BLaER1 treated with 17β-estradiol and CSF1 and Interleukin-3, amounts not matched to agents 10 nM and 100 nM (cell line): ENCODE measurements around the gene MAPK14.

ENCODE experiments used
- H3K27ac ChIP-seq, 11 experiments: shearing (Covaris generic); formaldehyde crosslinking; 2 replicates each; pipeline ENCODE4 v1.8.1; 2022
- H3K27me3 ChIP-seq, 11 experiments: shearing (Covaris generic); formaldehyde crosslinking; 2 replicates each; pipeline ENCODE4 v1.8.1; 2022
- H3K36me3 ChIP-seq, 11 experiments: shearing (Covaris generic); formaldehyde crosslinking; 2 replicates each; pipeline ENCODE4 v1.8.1; 2022
- H3K4me1 ChIP-seq, 10 experiments: shearing (Covaris generic); formaldehyde crosslinking; 2 replicates each; pipeline ENCODE4 v1.8.1; 2022
- H3K4me2 ChIP-seq, 11 experiments: shearing (Covaris generic); formaldehyde crosslinking; 2 replicates each; pipeline ENCODE4 v1.8.1; 2022
- H3K4me3 ChIP-seq, 10 experiments: shearing (Covaris generic); formaldehyde crosslinking; 2 replicates each; pipeline ENCODE4 v1.8.1; 2022
- H3K9ac ChIP-seq, 11 experiments: shearing (Covaris generic); formaldehyde crosslinking; 2 replicates each; pipeline ENCODE4 v1.8.1; 2022
- H3K9me3 ChIP-seq, 11 experiments: shearing (Covaris generic); formaldehyde crosslinking; replicated peaks in 1 of 11; 2 replicates each; pipeline ENCODE4 v1.8.1; 2022
- H4K20me1 ChIP-seq, 11 experiments: shearing (Covaris generic); formaldehyde crosslinking; 2 replicates each; pipeline ENCODE4 v1.8.1; 2022
- Cebpa-rat ChIP-seq, 11 experiments: shearing (Covaris generic); IDR thresholded peaks; 2 replicates each; pipeline ENCODE4 v1.8.1; 2022

The MAPK14 gene

DNA sequence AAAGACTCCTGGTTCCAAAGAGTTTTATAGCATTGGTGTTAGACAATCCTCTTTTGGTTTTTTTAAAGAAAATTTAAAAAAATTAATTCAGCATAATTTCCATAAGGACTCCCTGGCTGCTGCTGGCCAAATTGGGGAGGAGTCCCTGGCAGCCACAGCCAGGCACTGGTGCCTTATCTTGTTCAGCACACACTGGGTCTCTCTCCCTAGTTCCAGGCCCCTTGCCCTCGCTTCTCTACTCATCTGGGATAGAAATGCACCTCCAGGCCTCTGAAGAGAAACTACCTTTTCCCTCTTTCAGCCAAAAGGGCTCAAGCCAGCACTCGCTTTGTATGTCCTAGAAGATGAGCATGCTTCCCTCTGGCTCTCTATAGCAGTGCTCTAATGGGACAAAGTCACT, 89.3 kb downstream of the MAPK14 start:
- Histone ChIP-seq H3K36me3 (peaks cover 0 to 30% (median 12%) of the 10 kb centered on the region in 11 experiments; a peak in 14 of 22 replicates), H3K9me3 (no peaks in the 10 kb centered on the region), H4K20me1 (peaks cover 0 to 9% (median 0%) of the 10 kb centered on the region in 11 experiments; a peak in 2 of 22 replicates), H3K27ac (0 out of 22 replicates have a peak overlapping the region, but pooled peaks of 4 of the 11 experiments have one; percentile 4 to 16 (median 8)), H3K4me1 (peaks cover 78 to 100% (median 89%) of the 10 kb centered on the region in 10 experiments), H3K4me3 (no peak overlapping the region), H3K27me3 (no peaks in the 10 kb centered on the region), H3K4me2 (peak overlapping the region in 7 of 11 experiments; percentile 0 to 95 (median 9); a peak in 9 of 22 replicates), H3K9ac (no peak overlapping the region; a peak in 1 of 22 replicates)
- TF ChIP-seq Cebpa-rat (IDR thresholded peaks at IDR 0.05), result no peak

DNA sequence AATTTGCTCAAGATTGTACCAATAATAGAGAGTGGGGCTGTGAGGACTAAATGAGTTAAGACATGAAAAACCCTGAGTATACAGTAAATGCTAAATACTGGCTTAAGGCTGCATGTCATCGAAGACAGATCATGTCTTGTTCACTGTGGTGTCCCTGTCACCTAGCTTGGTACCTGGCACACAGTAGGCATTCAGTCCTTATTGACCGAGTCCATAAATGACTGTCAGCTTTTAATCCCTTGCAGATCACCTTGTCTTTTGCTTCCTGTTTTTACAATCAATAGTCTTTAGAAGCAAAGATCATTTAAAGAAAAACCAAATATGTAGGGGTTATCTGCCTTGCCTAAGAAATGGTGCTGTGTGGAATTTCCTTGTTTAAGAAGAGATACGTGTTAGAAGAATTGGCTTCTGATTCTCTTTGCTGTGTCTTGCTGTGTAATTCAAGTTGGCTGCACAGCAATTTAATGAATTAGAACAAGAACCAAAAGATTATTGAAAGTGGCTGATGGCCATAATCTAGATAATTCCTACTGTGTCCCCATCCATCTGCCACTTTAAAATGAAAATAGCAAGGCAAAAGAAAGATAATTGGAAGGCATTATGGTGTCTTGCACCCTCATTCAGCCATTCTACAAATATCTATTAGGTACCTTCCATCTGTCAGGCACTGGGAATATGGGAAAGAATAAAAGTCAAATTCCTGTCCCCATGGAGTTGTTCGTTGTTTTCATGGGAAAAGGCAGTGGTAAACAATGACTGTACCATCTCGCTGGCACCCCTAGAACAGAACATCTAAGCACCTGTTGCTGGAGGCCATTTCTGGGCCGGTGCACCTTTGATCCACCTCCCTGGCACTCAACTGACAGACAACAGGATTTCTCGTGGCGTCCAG, 90.3 kb downstream of the MAPK14 start:
- no peaks in the 10 kb centered on the region for H3K27me3 ChIP-seq
- 0 out of 22 replicates have a peak overlapping the region, but pooled peaks of 1 of the 11 experiments have one; percentile 6 for H3K9ac ChIP-seq
- TF ChIP-seq Cebpa-rat (IDR thresholded peaks at IDR 0.05), result no peak
- H3K4me3 ChIP-seq, result no peak overlapping the region
- H3K4me2 ChIP-seq, result peak overlapping the region; percentile 52 to 98 (median 94)
- H4K20me1 ChIP-seq, result peaks cover 0 to 9% (median 0%) of the 10 kb centered on the region in 11 experiments; a peak in 2 of 22 replicates
- peaks cover 87 to 100% (median 99%) of the 10 kb centered on the region in 10 experiments for H3K4me1 ChIP-seq
- peaks cover 0 to 23% (median 5%) of the 10 kb centered on the region in 11 experiments; a peak in 10 of 22 replicates for H3K36me3 ChIP-seq
- peak overlapping the region in 10 of 11 experiments; percentile 14 to 88 (median 84); a peak in 13 of 22 replicates for H3K27ac ChIP-seq
- no peaks in the 10 kb centered on the region for H3K9me3 ChIP-seq

DNA sequence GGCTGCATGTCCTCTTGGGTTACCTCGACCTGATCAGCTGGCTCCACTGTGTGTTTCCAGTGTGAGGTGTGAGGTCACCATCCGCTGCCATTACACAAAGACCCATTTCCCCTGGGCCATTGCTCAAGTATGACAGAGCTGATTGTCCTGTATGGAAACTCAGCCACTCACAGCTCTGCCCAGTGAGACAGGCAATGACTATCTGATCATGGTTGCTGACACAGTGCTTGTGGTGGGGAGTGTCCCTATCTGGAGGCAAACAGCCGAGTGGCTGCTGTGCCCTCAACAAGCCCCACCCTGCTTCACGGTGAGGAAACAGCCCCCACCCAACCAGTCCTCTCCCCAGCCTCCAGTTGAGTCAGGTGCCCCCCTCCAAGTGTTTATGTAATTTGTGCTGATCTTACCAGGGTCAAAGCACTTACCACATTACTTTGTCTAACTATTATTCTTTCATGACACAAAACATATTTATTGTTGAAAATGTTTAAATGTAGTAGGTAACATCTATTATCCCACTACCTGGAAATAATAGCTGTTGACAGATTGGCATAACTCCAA, 91.0 kb downstream of the MAPK14 start:
- no peaks in the 10 kb centered on the region for H3K9me3 ChIP-seq
- no peak overlapping the region for H3K4me3 ChIP-seq
- no peaks in the 10 kb centered on the region for H3K27me3 ChIP-seq
- peak overlapping the region in 10 of 11 experiments; percentile 14 to 88 (median 84); a peak in 17 of 22 replicates for H3K27ac ChIP-seq
- H3K4me1 ChIP-seq, result peaks cover 89 to 100% (median 99%) of the 10 kb centered on the region in 10 experiments
- peak overlapping the region in 1 of 11 experiments; percentile 6; a peak in 1 of 22 replicates for H3K9ac ChIP-seq
- H4K20me1 ChIP-seq, result peaks cover 0 to 9% (median 0%) of the 10 kb centered on the region in 11 experiments; a peak in 2 of 22 replicates
- TF ChIP-seq Cebpa-rat (IDR thresholded peaks at IDR 0.05), result peak in 2 of 11 experiments; percentile 24 to 51; a peak in 1 of 22 replicates
- peaks cover 0 to 19% (median 5%) of the 10 kb centered on the region in 11 experiments; a peak in 9 of 22 replicates for H3K36me3 ChIP-seq
- H3K4me2 ChIP-seq, result peak overlapping the region; percentile 52 to 98 (median 94)

DNA sequence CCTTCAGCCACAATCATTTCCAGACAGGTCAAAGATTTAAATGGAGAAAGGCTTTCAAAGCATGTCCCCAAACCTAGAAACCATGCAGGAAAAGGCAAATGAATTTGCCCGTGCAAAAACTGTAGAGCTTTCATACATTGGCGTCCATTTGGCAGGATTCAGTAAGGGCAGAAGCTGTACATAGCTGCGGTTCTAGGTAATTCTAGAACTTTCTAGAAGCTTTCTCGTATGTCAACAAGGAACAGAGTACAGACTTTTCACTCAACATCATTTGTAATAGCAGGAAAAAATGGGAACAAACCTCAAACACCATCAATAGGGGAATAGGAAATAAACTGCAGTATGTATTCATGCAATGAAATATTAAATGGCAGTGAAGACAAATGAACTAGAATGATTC, 91.6 kb downstream of the MAPK14 start:
- H4K20me1 ChIP-seq, result peaks cover 0 to 9% (median 0%) of the 10 kb centered on the region in 11 experiments; a peak in 1 of 22 replicates
- peaks cover 87 to 98% (median 97%) of the 10 kb centered on the region in 10 experiments for H3K4me1 ChIP-seq
- no peaks in the 10 kb centered on the region for H3K27me3 ChIP-seq
- H3K9me3 ChIP-seq, result no peaks in the 10 kb centered on the region
- H3K9ac ChIP-seq, result peak overlapping the region in 1 of 11 experiments; percentile 79; a peak in 2 of 22 replicates
- TF ChIP-seq Cebpa-rat (IDR thresholded peaks at IDR 0.05), result no peak
- peak overlapping the region in 10 of 11 experiments; percentile 75 to 88 (median 86); a peak in 17 of 22 replicates for H3K27ac ChIP-seq
- H3K36me3 ChIP-seq, result peaks cover 0 to 19% (median 5%) of the 10 kb centered on the region in 11 experiments; a peak in 9 of 22 replicates
- H3K4me2 ChIP-seq, result peak overlapping the region; percentile 87 to 98 (median 94); a peak in 20 of 22 replicates
- H3K4me3 ChIP-seq, result no peak overlapping the region

GRCh38 chr6:36120018-36120417, 92.4 kb downstream of the MAPK14 start:
- H3K36me3 ChIP-seq, result peaks cover 0 to 19% (median 5%) of the 10 kb centered on the region in 11 experiments; a peak in 9 of 22 replicates
- H3K9me3 ChIP-seq, result no peaks in the 10 kb centered on the region
- H3K4me2 ChIP-seq, result peak overlapping the region; percentile 87 to 98 (median 94)
- peak overlapping the region in 9 of 11 experiments; percentile 59 to 79 (median 77); a peak in 16 of 22 replicates for H3K9ac ChIP-seq
- H3K27me3 ChIP-seq, result no peaks in the 10 kb centered on the region
- H3K4me3 ChIP-seq, result peak overlapping the region in 8 of 10 experiments; percentile 18 to 56 (median 42); a peak in 9 of 20 replicates
- H3K27ac ChIP-seq, result peak overlapping the region in 10 of 11 experiments; percentile 75 to 88 (median 86); a peak in 21 of 22 replicates
- H3K4me1 ChIP-seq, result peaks cover 89 to 98% (median 97%) of the 10 kb centered on the region in 10 experiments
- peaks cover 0 to 5% (median 0%) of the 10 kb centered on the region in 11 experiments; a peak in 1 of 22 replicates for H4K20me1 ChIP-seq
- no peak for TF ChIP-seq Cebpa-rat (IDR thresholded peaks at IDR 0.05)

- Histone ChIP-seq H3K9me3 (no peaks in the 10 kb centered on the region), H3K4me3 (peak overlapping the region in 9 of 10 experiments; percentile 12 to 56 (median 42); a peak in 14 of 20 replicates), H3K27ac (peak overlapping the region in 10 of 11 experiments; percentile 75 to 88 (median 86); a peak in 21 of 22 replicates), H3K4me1 (peaks cover 87 to 98% (median 96%) of the 10 kb centered on the region in 10 experiments), H3K4me2 (peak overlapping the region; percentile 87 to 98 (median 94)), H3K9ac (peak overlapping the region; percentile 46 to 79 (median 76); a peak in 20 of 22 replicates), H4K20me1 (0 out of 22 replicates have a peak, but pooled peaks cover 0 to 3% (median 0%) of the 10 kb centered on the region in 11 experiments), H3K27me3 (no peaks in the 10 kb centered on the region), H3K36me3 (peaks cover 0 to 17% (median 3%) of the 10 kb centered on the region in 11 experiments; a peak in 9 of 22 replicates)
- TF ChIP-seq Cebpa-rat (IDR thresholded peaks at IDR 0.05), result peak in 2 of 11 experiments; percentile 44 to 75; a peak in 3 of 22 replicates
These were observed 92.9 kb downstream of the MAPK14 start for GRCh38 chr6:36120539-36120938.

- Histone ChIP-seq H3K9me3 (no peaks in the 10 kb centered on the region), H3K27ac (peak overlapping the region in 10 of 11 experiments; percentile 75 to 88 (median 86); a peak in 21 of 22 replicates), H3K4me3 (peak overlapping the region in 9 of 10 experiments; percentile 12 to 56 (median 42); a peak in 15 of 20 replicates), H3K9ac (peak overlapping the region; percentile 46 to 79 (median 76); a peak in 20 of 22 replicates), H3K36me3 (peaks cover 0 to 10% (median 0%) of the 10 kb centered on the region in 11 experiments; a peak in 7 of 22 replicates), H3K27me3 (no peaks in the 10 kb centered on the region), H4K20me1 (0 out of 22 replicates have a peak, but pooled peaks cover 0 to 3% (median 0%) of the 10 kb centered on the region in 11 experiments), H3K4me2 (peak overlapping the region; percentile 87 to 98 (median 94)), H3K4me1 (peaks cover 90 to 98% (median 96%) of the 10 kb centered on the region in 10 experiments)
- TF ChIP-seq Cebpa-rat (IDR thresholded peaks at IDR 0.05), result no peak
These were observed 93.6 kb downstream of the MAPK14 start for GRCh38 chr6:36120979-36121786.
